Activated CD4-positive, alpha-beta T cell treated with anti-CD3 and anti-CD28 coated beads, Interleukin-2, amount 50 U/mL, for 48 hours (primary cell): ENCODE data around the gene CARD9.

Source experiments
- DNase-seq, 2 experiments: peaks; one replicate each; pipeline ENCODE4 v3.0.0-alpha.2; 2020

CARD9 gene

GRCh38 chr9:136346157-136346481 is 27.4 kb downstream of the CARD9 start:
- no peak for DNase-seq

GRCh38 chr9:136345281-136346156 is 27.9 kb downstream of the CARD9 start:
- DNase-seq = no peak

GRCh38 chr9:136344544-136345280 is 28.8 kb downstream of the CARD9 start:
- DNase-seq = no peak

- no peak for DNase-seq
Measured at GRCh38 chr9:136343884-136344269, 29.6 kb downstream of the CARD9 start.

- DNase-seq = no peak
Measured at GRCh38 chr9:136343121-136343883, 30.2 kb downstream of the CARD9 start.

- peak; percentile 71 to 73 for DNase-seq
Measured at GRCh38 chr9:136342181-136343120, 31.0 kb downstream of the CARD9 start.

- DNase-seq = no peak
Measured at GRCh38 chr9:136341769-136342168, 31.7 kb downstream of the CARD9 start.

- no peak for DNase-seq
Measured at GRCh38 chr9:136341042-136341655, 32.3 kb downstream of the CARD9 start.

GRCh38 chr9:136340356-136341041 is 33.0 kb downstream of the CARD9 start:
- no peak for DNase-seq

- no peak for DNase-seq
Measured at GRCh38 chr9:136339958-136340310, 33.5 kb downstream of the CARD9 start.

- peak; percentile 46 to 48 for DNase-seq
Measured at GRCh38 chr9:136339173-136339957, 34.1 kb downstream of the CARD9 start.

- DNase-seq = no peak
Measured at GRCh38 chr9:136338511-136338910, 35.0 kb downstream of the CARD9 start.

GRCh38 chr9:136337416-136338395 is 35.8 kb downstream of the CARD9 start:
- DNase-seq = no peak

- no peak for DNase-seq
Measured at GRCh38 chr9:136336881-136337280, 36.6 kb downstream of the CARD9 start.

GRCh38 chr9:136336156-136336870 is 37.2 kb downstream of the CARD9 start:
- DNase-seq = no peak

- DNase-seq = no peak
Measured at GRCh38 chr9:136335296-136336155, 37.9 kb downstream of the CARD9 start.

- no peak for DNase-seq
Measured at GRCh38 chr9:136334541-136334940, 38.9 kb downstream of the CARD9 start.

GRCh38 chr9:136333486-136333885 is 40.0 kb downstream of the CARD9 start:
- DNase-seq = no peak
